Right ventricle myocardium superior (tissue), 1 donor: ENCODE results near the gene PGA4. TPM values are rescaled to one million over a fixed set of nuclear protein-coding genes. Genes with fewer than 3 reads are reported as not detected.
"Not testable (repeated sequence)": the region's sequence is repeated elsewhere in the genome, so short reads cannot be mapped to it uniquely, and the experiment has no call there.

ENCODE experiments used
- ATAC-seq: fragments of 200-7000 bp; cut with Tn5 transposase; one replicate; pipeline ENCODE4 v1.9.1; 2020; ENCODE audit warnings: mild to moderate bottlenecking; ENCODE audit not compliant: poor library complexity
- DNase-seq: peaks from one replicate; pipeline ENCODE4 v3.0.0-alpha.2; 2020
- intact Hi-C: fragments of 100-400 bp; cut with DNase I; formaldehyde crosslinking; loops from one replicate; pipeline ENCODE4 v1.11.2; 2022
- total RNA-seq: library from RNA; stranded (reverse); fragmentation: NEBNext Ultra II Directional; extraction: Animal tissue kit (Norgen Biotek cat#: 25700); gene quantifications from one replicate; pipeline ENCODE4 v1.2.1, GENCODE V29; 2021
- donor health status: DM: no; HTN: yes; CAD: no; lungs with severe emphysema.

PGA4 gene
- total RNA-seq, 1 donor from 2014 or later = 0.83 TPM

DNA sequence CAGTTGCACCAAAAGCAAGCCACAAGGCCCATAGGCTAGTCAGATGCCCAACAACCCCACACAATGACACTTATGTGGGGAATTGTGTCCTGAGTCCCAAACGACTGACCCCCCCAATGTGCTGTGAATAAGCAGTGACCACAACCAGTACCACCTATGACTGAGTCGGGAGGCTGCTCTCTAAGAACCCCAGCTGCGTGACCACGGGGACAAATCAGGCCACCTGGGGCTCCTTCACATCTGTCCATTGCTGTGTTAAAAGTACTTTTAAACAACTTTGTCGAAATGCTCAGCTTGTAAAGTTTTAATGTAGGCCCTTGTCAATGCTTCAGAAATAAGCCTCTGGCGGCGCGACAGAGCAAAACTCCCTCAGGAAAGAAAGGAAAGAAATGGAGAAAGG, 18.1 kb downstream of the PGA4 start:
- DNase-seq, ATAC-seq, intact Hi-C loops: not testable (repeated sequence)

DNA sequence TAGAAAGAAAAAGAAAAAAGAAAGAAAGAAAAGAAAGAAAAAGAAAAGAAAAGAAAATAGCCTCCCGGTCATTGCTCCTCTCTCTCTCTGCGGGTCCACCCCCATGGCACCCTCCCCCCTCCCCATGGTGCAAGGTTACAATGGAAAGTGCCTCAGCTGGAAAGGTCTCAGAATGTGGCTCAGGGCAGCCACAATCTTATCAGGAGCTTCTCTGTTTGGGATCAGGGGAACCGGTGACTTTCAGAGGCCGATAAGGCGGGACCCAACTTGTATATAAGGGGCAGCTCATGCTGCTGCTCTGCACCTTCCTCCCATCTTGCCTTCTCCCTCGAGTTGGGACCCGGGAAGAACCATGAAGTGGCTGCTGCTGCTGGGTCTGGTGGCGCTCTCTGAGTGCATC, 18.7 kb downstream of the PGA4 start, which contains the start of gene PGA5:
TSS of gene PGA5 (plus strand) at position 301 of the 400 bp plus-strand sequence. CDS start at position 353, 52 bp downstream.
- intact Hi-C loops, ATAC-seq, DNase-seq: not testable (repeated sequence)

DNA sequence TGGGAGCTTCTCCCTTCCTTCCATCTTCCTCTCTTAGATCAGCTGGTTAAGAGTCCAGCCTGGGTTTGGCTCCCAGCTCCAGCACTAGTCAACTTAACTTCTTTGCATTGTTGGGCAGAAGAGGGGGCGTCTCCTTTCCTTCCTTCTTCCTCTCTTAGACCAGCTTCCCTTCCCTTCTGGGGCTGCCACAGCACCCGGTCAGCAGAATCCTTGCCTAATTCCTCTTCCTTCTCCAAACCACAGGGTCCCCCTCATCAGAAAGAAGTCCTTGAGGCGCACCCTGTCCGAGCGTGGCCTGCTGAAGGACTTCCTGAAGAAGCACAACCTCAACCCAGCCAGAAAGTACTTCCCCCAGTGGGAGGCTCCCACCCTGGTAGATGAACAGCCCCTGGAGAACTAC, 19.4 kb downstream of the PGA4 start:
- DNase-seq, intact Hi-C loops: not testable (repeated sequence)
- peak; percentile 60 for ATAC-seq

DNA sequence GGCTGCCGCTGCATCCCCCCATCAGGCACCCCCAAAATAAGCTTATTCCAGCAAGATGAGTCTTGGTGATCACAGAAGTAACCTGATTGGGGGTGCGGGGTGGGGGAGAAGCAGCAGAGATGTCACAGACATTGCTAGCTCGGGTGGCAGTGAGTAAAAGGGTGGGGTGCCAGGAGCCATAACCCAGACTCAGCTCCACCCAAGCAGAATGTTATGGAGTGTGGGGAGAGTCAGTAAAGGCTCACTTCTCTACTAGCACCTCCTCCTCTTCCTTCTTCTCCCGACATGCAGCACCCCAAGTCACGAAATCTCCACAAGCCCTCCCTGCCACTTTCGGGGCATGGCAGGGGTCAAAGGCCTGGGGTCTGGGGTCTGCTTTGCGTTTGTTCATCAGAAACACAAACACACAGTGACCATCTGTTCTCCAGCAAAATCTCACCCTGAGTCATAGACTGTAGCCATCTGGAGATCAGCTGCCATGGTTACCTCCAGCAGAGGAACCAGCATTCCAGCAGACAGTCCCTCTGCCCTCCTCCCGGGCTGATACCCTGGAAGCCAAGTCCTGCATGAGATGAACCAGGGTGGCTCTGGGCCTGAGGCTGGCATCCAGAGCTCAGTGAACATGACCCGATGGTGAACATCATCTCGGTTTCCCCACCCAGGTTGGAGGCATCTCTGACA, 23.3 kb downstream of the PGA4 start:
- intact Hi-C loops, DNase-seq, ATAC-seq: not testable (repeated sequence)

DNA sequence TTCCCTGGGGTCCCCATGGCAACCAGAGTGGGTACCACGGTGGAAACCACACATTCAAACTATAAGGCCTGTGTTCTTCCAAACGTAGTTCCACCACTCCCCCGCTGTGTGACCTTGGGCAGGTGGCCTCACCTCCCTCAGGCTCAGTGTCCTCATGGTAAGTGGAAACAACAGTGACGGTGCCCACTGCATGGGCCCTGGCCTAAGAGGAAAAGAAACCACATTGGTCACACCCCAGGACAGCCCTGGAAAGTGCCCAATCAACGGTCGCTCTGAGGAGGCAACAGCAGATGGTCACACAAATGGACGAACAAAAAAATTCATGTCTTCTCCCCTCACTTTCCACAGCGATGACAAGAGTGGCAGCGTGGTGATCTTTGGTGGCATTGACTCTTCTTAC, 25.9 kb downstream of the PGA4 start:
- DNase-seq, ATAC-seq, intact Hi-C loops: not testable (repeated sequence)

DNA sequence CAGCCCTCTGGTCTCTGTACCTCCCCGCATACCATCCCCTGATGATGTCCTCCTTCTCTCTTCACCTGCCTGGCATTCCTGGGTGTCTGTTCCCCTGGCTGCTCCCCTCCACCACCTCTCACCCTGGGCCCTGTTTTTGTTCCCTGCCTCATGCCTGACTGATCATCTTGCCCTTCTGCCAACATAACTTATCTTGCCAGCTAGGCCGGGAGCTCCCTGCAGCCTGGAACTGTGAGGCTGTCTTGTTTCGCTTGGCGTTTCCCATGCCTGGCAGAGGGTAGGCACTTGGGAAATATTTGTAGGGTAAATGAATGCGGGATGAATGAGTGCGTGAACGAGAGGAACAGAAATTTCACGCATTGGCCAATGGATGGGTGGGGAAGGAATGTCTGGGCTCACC, 27.1 kb downstream of the PGA4 start:
- DNase-seq, intact Hi-C loops: not testable (repeated sequence)
- ATAC-seq = peak; percentile 45

DNA sequence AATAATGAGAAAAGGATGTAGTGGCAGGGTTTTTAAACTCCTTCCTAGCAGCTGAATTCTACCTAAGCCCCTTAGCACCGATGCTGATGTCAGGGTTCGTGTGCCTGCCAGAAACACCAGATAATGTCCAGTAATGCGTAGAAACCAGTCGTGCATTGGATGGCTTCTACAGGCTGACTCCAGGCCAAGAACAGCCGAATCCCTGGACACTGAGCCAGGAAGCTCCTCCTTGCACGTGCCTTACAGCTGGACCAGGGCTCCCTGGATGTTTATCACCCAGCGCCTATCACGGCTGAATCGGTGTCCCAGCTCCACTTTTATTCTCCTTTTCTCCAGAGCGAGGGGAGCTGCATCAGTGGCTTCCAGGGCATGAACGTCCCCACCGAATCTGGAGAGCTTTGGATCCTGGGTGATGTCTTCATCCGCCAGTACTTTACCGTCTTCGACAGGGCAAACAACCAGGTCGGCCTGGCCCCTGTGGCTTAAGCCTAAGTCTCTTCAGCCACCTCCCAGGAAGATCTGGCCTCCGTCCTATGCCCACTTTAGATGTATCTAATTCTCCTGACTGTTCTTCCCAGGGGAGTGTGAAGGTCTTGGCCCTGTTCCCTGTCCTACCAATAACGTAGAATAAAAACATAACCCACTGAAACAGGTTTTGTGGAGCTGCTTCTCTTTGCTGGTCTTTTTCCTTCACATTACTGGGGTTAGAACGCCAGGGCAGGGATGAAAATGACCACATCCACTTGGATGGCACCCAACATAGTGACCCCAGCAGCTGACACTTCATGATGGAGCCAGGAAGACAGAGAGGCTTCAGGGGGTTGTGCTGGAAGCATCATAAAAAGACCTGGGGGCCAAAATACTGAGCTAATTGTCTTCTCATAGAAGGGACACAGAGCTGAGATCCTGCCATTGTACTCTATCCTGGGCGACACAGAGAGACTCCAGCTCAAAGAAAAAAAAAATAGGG, 28.9 kb downstream of the PGA4 start:
- peak; percentile 76 for DNase-seq
- intact Hi-C loops = loop anchor here (10.0 kb wide), 1 partner anchor 134 kb away; no protein-coding TSS in a partner anchor
- peak; percentile 76 for ATAC-seq

DNA sequence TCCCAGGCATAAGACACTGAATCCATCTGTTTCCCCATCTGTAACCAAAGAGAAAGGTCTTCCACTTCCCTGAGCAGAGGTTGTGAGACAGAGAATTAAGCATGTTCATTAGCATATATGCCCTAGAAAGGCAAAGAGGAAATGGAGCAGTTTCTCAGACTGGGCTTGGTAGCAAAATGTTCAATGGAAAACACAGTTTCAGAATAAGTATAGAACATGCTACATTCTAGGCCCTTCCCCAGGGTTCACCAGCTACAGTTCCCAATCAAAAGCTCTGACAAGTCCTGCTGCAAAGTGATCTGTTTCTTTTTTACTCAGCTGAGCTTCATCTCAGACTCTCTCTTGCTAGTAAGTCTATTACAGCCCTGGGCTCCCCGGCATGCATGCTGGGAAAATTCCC, 30.2 kb downstream of the PGA4 start:
- DNase-seq, ATAC-seq: not testable (repeated sequence)
- intact Hi-C loops = loop anchor here (10.0 kb wide), 1 partner anchor 132 kb away; no protein-coding TSS in a partner anchor

DNA sequence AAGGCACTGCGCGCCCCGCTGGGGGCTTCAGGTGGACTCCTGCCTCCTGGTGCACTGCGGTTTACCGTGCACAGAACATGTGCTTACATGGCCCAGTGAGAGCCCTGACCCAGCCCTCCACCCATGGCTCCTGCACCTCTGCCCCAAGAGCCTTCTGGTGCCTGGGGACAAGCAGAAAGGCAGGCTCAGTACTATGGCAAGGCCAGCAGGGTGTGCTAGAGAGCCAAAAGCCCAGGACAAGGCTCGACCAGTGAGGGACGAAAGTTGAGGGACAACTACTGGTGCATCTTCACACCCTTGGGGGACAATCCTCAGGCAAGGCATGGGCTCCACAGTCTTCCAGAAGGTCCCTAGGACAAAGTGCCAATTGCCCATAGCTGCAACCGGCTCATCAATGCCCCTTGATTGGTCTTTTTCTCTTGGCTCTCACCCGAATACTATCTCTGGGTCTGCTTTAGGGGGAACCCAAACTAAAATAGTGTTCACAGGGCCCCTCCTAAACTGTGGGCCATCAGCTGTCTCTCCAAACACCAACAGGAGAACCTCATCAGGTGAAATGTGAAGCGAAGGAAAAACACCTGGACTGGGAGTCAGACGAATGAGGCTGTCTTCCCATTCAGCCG, 32.4 kb downstream of the PGA4 start:
- ATAC-seq (peak; percentile 52), DNase-seq (peak; percentile 70)
- intact Hi-C loops = loop anchor here (10.0 kb wide), 1 partner anchor 130 kb away; no protein-coding TSS in a partner anchor

DNA sequence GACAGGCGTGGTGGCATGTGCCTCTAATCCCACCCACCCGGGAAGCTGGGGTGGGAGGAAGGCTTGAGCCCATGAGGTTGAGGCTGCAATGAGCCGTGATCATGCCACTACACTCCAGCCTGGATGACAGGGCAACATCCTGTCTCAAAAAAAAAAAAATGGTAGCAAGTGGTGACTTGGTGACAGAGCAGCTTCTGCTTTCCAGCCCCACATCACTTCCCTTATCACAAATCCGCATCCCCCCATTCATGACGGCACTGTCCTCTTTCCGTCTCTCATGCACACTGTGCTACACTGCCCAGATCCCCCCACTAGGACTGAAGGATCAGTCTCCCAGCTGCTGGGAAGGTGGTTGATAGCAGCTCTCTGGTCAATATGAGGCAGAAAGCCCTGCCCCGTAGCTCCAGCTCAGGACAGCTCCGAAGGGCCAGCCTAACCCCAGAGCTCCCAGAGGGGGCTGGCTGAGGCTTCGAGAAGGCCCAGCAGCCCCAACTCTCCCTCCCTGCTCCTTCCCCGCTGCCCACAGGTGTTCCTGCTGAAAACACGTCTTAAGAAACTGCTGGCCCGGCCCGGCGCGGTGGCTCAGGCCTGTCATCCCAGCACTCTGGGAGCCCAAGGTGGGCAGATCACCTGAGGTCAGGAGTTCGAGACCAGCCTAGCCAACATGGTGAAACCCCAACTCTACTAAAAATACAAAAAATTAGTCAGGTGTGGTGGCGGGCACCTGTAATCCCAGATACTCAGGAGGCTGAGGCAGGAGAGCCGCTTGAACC, 34.7 kb downstream of the PGA4 start:
- intact Hi-C loops = loop anchor here (10.0 kb wide), 1 partner anchor 128 kb away; no protein-coding TSS in a partner anchor
- ATAC-seq (no peak), DNase-seq (no peak)

DNA sequence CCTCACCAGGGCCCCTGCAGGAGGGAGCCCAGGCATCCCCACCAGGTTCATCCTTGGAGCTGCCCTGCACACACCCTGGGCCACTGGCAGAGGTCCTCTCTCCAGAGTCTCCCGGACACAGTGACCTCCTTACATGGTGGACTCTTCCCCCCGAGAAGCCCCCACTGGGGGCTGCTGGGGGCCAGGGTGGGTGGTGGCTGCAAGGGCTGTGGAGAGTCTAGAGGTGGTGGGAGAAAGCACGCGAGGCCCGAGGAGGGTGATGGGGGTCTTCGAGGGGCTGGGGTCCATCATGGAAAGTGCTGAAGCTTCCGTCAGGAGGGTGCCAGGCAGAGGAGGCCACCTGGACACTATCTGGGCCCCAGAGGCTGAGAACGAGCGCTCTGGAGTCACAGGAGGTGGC, 36.4 kb downstream of the PGA4 start:
- DNase-seq (no peak), ATAC-seq (no peak)
- intact Hi-C loops = loop anchor here (10.0 kb wide), 1 partner anchor 126 kb away; no protein-coding TSS in a partner anchor

DNA sequence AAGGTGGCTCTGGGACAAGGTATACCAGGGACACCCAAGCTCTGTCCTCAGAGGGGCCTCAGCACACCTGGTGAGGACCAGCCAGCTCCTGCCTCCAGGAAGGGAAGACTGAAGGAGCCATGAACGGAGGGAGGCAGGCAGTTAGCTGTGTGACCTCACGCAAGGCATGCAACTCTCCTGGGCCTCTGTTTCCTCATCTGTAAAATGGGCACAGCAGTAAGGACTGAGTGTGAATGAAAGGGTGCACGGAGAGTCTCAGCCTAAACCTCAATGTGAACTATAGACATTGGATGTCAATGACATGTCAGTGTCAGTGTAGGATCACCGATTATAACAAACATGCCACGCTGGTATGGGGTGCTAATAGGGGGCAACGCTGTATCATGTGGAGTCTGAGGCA, 37.2 kb downstream of the PGA4 start:
- intact Hi-C loops = loop anchor here (10.0 kb wide), 1 partner anchor 125 kb away; no protein-coding TSS in a partner anchor
- ATAC-seq = no peak
- DNase-seq = no peak

DNA sequence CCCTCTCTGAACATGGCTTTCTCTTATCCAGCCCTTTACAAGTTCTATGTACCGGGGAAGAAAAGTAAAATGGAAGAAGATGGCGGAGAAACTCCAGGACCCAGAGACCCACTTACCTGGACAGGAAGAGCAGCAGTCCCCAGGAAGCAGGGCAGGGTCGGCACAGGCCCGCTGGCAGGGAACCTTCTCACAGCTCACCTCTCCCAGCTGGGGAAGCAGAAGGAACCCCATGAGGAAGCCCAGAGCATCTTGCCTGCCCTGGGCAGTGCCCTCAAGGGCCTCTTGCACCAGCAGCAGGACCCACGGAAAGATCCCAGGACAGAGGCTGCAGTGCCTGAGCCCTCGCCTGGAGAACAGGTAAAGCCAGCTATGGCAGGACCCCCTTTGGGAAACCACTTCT, 42.2 kb downstream of the PGA4 start:
- DNase-seq (no peak), ATAC-seq (no peak)
- intact Hi-C loops = no loop called here

DNA sequence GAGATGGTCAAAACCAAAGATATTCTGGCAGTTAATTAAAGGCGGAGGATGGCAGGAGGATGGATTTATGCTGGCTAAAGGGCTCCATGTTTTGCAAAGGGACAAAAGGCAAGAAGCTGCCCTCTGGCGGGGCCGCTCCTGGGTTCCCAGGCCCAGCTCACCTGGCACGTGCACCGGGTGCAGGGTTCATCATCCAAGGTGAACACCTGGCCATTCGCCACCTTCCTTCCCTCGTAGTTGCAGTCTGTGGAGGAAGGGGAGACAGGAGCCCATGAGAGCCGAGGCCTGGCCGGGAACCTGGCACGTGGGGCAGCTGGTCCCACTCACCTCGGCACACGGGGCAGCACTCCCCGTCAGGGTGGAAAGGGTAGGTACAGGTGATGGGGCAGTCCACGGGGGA, 42.6 kb downstream of the PGA4 start:
- no peak for DNase-seq
- ATAC-seq = no peak
- intact Hi-C loops = no loop called here

DNA sequence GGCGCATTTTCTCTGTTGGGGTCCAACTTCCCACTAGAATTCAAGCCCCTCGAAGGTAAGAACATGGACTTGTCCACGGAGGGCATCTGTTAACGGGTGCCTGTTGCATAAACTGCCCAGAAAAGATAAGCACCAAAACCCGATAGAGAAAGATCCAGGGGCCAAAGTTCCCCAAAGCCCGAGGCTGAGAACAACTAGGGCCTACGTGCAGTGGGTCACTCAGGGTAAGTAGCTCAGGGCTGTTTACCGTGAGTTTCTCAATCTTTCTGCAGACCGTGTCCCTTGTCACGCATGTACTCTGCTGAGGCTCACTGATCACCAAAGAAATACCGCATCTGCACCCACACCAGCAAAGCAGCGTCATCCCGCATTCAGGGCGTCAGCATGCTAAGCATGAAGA, 43.2 kb downstream of the PGA4 start:
- no peak for DNase-seq
- no peak for ATAC-seq
- intact Hi-C loops = no loop called here

DNA sequence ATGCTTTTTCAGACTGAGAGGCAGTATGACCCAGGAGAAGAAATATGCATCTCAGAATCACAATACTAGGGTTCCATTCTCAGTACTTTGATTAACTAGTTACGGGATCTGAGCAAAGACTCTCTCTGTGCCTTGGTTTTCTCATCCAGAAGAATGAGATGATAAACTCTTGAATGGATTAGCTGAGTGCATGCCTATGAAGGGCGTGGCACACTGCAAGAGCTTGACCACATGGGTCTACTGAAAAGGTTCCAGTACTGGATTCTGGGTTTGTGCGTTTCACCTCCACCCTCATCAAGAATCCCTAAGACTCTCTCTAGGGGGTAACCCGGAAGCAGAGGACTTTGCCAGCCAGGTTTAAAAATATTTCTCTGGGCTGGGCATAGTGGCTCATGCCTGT, 44.5 kb downstream of the PGA4 start:
- intact Hi-C loops = no loop called here
- no peak for ATAC-seq
- no peak for DNase-seq

DNA sequence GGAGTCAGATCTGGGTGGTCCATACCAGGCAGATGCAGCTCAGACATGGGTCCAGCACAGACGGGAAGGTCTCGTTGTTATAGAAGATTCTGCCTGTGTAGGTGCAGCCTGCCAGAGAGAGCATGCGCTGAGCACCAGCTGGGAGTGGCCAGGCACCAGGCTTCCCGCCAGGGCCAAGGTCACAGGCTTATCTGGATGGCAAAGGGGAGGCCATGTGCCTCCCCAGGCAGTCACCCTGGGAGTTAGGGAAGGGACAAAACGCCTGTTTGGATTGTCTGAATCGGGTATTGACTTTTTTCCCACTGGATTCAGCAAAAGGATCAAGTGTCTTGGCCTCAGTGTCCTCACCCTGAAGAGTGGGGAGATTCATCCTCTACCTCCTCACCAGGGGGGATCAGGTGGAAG, 45.3 kb downstream of the PGA4 start:
- peak; percentile 31 for ATAC-seq
- intact Hi-C loops = no loop called here
- DNase-seq = no peak
